ENCODE data around the gene SLC17A2.

The SLC17A2 gene

DNA sequence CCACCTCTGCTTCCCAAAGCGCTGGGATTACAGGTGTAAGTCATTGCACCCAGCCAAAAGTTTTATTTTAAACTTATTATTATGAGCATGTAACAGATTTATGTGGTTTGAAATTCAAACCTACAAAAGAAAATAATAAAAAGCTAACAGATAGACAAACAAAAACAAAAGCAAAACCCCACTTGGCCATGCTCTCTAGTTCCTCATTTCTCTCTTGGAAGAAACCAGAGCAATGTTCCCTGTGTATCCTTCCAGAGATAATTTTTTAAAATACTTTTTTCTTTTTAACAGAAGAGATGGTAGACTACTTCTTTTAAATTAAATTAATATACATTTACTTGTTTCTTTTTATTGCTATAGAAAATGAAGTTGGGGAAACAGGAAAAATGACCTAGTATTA is 28.4 kb downstream of the SLC17A2 start:
- Histone ChIP-seq H3K9me3 (ENCODE audit: control insufficient read depth, low read length) (no peaks in the 10 kb centered on the region), H3K27ac (ENCODE audit: insufficient read depth, low read depth, low read length, poor library complexity, severe bottlenecking) (no peak overlapping the region), H3K27me3 (ENCODE audit: control insufficient read depth, insufficient read depth, low read length, poor library complexity, severe bottlenecking) (no peaks in the 10 kb centered on the region), H3K4me3 (ENCODE audit: insufficient read depth, low read depth, low read length) (no peak overlapping the region), H3K36me3 (ENCODE audit: control insufficient read depth, insufficient read depth, low read length) (no peaks in the 10 kb centered on the region), H3K4me1 (ENCODE audit: control insufficient read depth, insufficient read depth, low read length) (no peaks in the 10 kb centered on the region)
- WGBS, 2 experiments = 100% methylated on average over 1 of the region's 1 CpG

DNA sequence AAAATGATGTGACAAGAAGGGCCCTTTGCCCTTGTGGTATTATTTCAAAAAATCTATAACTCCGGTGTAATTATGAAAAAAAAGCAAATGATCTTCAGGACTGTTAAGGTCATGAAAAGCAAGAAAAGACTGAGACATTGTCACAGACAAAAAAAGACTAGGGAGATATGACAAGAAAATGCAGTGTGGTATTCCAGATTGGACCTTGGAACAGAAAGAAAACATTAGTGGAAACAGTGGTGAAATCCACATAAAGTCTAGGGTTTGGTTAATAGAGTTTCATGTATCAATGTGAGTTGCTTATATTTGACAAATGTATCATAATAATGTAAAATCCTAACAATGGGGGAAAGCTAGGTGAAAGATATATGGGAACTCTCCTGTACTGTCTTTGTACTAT is 29.6 kb downstream of the SLC17A2 start:
- 96 to 100% methylated on average over 1 of the region's 1 CpG for WGBS, 2 experiments
- H3K9me3 ChIP-seq (ENCODE audit: control insufficient read depth, low read length) = no peaks in the 10 kb centered on the region
- H3K27ac ChIP-seq (ENCODE audit: insufficient read depth, low read depth, low read length, poor library complexity, severe bottlenecking) = no peak overlapping the region
- H3K27me3 ChIP-seq (ENCODE audit: control insufficient read depth, insufficient read depth, low read length, poor library complexity, severe bottlenecking) = no peaks in the 10 kb centered on the region
- no peaks in the 10 kb centered on the region for H3K4me1 ChIP-seq (ENCODE audit: control insufficient read depth, insufficient read depth, low read length)
- no peak overlapping the region for H3K4me3 ChIP-seq (ENCODE audit: insufficient read depth, low read depth, low read length)
- no peaks in the 10 kb centered on the region for H3K36me3 ChIP-seq (ENCODE audit: control insufficient read depth, insufficient read depth, low read length)

DNA sequence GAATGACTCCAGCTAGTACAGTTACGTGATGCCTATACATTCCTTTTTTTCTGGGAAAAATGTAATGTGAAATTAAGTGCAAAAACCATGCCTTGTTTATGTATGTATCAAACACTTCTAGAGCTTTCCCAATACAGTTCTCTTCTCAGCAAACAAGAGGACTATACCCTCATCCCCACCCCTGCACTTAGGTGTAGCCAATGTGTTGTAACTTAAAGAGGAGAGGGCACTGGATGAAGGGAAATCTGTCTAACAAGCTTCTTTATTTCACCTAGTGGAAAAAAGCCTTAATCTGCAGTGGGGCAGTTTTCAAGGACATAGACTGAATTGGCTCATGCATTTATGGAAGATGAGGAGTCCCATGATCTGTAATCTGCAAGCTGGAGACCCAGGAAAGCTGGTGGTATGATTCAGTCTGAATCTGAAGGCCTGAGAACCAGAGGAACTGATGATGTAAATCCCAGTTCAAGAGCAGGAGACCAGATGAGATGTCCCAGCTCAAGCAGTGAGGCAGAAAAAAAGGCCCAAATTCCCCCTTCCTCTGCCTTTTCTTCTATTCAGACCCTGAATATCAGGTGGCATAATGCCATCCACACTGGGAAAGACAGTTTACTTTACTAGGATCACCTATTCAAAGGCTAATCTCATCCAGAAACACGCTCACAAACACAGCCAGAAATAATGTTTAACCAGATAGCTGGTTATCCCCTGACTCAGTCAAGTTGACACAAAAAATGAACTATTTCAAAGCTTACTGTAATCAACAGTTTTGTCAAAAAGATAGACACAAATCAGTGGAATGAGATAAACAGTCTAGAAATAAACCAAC is 30.7 kb downstream of the SLC17A2 start:
- no peaks in the 10 kb centered on the region for H3K9me3 ChIP-seq (ENCODE audit: control insufficient read depth, low read length)
- H3K27ac ChIP-seq (ENCODE audit: insufficient read depth, low read depth, low read length, poor library complexity, severe bottlenecking) = no peak overlapping the region
- no peaks in the 10 kb centered on the region for H3K36me3 ChIP-seq (ENCODE audit: control insufficient read depth, insufficient read depth, low read length)
- H3K27me3 ChIP-seq (ENCODE audit: control insufficient read depth, insufficient read depth, low read length, poor library complexity, severe bottlenecking) = no peaks in the 10 kb centered on the region
- H3K4me1 ChIP-seq (ENCODE audit: control insufficient read depth, insufficient read depth, low read length) = no peaks in the 10 kb centered on the region
- WGBS, 2 experiments = 76 to 88% methylated on average over 1 to 2 of the region's 2 CpGs
- no peak overlapping the region for H3K4me3 ChIP-seq (ENCODE audit: insufficient read depth, low read depth, low read length)

DNA sequence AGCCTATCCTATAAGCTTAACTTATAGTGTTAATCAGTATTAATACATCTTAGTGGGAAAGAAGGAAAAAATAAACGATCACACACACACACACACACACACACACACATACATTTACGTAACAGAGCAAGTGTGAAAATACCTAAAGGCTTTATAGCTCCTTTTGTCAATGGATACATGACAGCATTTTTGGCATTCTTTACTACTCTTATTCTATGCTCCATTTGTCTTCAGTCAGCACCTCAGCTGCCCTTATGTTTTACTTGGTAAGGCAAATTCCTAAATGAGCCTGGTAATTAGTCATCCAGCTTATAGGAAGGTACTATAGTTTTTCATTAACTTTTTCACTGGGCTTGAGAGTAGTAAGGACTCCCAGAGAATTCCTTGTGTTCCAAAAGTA is 31.4 kb downstream of the SLC17A2 start:
- Histone ChIP-seq H3K36me3 (ENCODE audit: control insufficient read depth, insufficient read depth, low read length) (no peaks in the 10 kb centered on the region), H3K9me3 (ENCODE audit: control insufficient read depth, low read length) (no peaks in the 10 kb centered on the region), H3K4me1 (ENCODE audit: control insufficient read depth, insufficient read depth, low read length) (no peaks in the 10 kb centered on the region), H3K27ac (ENCODE audit: insufficient read depth, low read depth, low read length, poor library complexity, severe bottlenecking) (no peak overlapping the region), H3K4me3 (ENCODE audit: insufficient read depth, low read depth, low read length) (no peak overlapping the region), H3K27me3 (ENCODE audit: control insufficient read depth, insufficient read depth, low read length, poor library complexity, severe bottlenecking) (no peaks in the 10 kb centered on the region)
- WGBS, 2 experiments = 56 to 86% methylated on average over 2 of the region's 2 CpGs

DNA sequence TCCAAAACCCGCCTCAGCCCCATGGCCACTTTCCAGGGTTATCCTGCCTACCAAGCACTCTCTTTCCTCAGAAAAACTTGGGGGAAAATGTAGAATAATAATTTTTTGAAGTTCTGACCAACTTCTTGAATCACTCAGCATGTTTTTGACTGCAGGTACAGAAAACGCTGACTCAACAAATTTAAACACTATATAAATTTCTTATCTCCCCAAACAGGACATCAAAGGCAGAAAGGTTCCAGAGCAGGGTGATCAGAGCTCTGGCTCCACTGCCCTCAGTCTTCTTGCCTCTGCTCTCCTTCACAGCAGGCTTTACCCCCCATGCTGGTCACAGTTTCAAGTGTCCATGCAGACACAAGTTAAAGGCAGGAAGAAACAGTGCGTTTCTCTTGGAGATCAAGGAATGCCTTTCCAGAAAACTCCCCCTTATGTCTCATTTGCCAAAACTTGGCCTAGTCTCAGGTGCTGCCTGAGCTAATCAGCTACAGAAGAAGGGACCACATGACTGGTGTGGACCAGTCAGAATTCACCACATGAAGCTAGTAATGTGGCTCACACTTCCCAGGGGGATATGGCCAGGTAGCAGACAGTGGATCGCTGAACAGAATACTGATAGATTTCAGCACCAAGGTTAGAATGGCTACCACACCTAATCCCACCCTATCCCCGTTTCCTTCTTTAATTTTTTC is 32.1 kb downstream of the SLC17A2 start:
- Histone ChIP-seq H3K36me3 (ENCODE audit: control insufficient read depth, insufficient read depth, low read length) (no peaks in the 10 kb centered on the region), H3K4me1 (ENCODE audit: control insufficient read depth, insufficient read depth, low read length) (no peaks in the 10 kb centered on the region), H3K27ac (ENCODE audit: insufficient read depth, low read depth, low read length, poor library complexity, severe bottlenecking) (no peak overlapping the region), H3K27me3 (ENCODE audit: control insufficient read depth, insufficient read depth, low read length, poor library complexity, severe bottlenecking) (no peaks in the 10 kb centered on the region), H3K4me3 (ENCODE audit: insufficient read depth, low read depth, low read length) (no peak overlapping the region), H3K9me3 (ENCODE audit: control insufficient read depth, low read length) (no peaks in the 10 kb centered on the region)
- 90% methylated on average over 5 of the region's 5 CpGs for WGBS, 2 experiments

DNA sequence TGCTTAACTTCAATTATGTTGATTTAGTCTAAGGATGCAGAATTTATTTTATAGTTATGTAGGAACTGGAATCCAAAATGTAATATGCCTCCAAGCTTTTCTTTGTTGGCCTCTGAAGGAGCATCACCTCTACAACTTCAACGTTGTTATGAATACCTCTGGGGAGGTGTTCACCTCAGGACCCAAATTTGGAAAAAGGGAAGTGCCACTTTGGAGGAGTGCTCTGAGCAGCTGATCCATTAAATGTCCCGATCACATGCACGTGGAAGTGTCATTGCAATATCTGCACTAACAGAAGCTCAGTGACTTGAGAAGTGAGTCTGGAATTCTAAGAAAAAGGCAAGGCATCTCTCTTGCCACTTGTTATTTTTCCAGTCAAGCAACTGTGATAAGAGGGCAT is 34.2 kb downstream of the SLC17A2 start:
- 93 to 97% methylated on average over 3 of the region's 3 CpGs for WGBS, 2 experiments
- H3K9me3 ChIP-seq (ENCODE audit: control insufficient read depth, low read length) = no peaks in the 10 kb centered on the region

DNA sequence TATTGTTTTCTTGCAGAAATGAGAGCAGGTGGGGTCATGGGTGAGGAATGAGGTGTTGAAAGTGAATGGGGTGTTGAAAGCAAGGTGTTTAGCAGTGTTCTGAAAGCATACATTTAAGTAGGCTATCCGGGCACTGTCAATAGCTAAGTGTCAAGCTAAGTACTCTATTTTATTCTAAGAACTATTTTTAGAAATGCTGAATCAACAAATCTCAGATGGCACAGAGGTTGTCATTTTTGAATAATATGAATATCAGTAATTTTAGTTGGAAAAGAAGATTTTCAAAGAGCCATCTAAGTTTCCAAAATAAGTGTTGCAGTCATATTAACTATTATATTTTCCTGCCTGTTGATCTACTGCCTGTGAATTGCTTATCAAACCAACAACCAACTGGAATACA is 34.7 kb downstream of the SLC17A2 start:
- WGBS, 2 experiments = 100% methylated on average over 1 of the region's 1 CpG
- H3K36me3 ChIP-seq (ENCODE audit: control insufficient read depth, insufficient read depth, low read length) = no peaks in the 10 kb centered on the region
- no peaks in the 10 kb centered on the region for H3K4me1 ChIP-seq (ENCODE audit: control insufficient read depth, insufficient read depth, low read length)
- no peak overlapping the region for H3K27ac ChIP-seq (ENCODE audit: insufficient read depth, low read depth, low read length, poor library complexity, severe bottlenecking)
- H3K9me3 ChIP-seq (ENCODE audit: control insufficient read depth, low read length) = no peaks in the 10 kb centered on the region
- H3K4me3 ChIP-seq (ENCODE audit: insufficient read depth, low read depth, low read length) = no peak overlapping the region
- H3K27me3 ChIP-seq (ENCODE audit: control insufficient read depth, insufficient read depth, low read length, poor library complexity, severe bottlenecking) = no peaks in the 10 kb centered on the region

More for the DNA sequence above, 34.2 kb downstream of the SLC17A2 start:
- Histone ChIP-seq H3K4me3 (ENCODE audit: insufficient read depth, low read depth, low read length) (no peak overlapping the region), H3K27me3 (ENCODE audit: control insufficient read depth, insufficient read depth, low read length, poor library complexity, severe bottlenecking) (no peaks in the 10 kb centered on the region), H3K27ac (ENCODE audit: insufficient read depth, low read depth, low read length, poor library complexity, severe bottlenecking) (no peak overlapping the region), H3K36me3 (ENCODE audit: control insufficient read depth, insufficient read depth, low read length) (no peaks in the 10 kb centered on the region), H3K4me1 (ENCODE audit: control insufficient read depth, insufficient read depth, low read length) (no peaks in the 10 kb centered on the region)

DNA sequence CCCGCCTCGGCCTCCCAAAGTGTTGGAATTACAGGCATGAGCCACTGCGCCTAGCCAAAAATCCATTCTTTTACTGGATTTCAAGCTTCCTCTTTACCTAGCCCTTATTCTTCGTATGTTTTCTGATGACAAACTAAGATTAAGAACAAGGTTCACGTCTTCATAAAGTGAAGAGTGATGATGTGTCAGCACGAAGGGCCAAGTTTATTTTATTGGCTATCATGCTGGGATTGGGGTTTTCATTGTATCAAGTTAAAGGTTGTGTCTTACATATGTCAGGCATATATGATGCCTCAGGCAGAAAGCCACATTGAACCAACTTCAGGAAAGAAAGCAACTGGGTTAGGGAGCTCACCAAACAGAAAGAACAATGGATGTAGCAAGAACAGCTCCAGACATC is 36.7 kb downstream of the SLC17A2 start:
- Histone ChIP-seq H3K36me3 (ENCODE audit: control insufficient read depth, insufficient read depth, low read length) (no peaks in the 10 kb centered on the region), H3K9me3 (ENCODE audit: control insufficient read depth, low read length) (no peaks in the 10 kb centered on the region), H3K27ac (ENCODE audit: insufficient read depth, low read depth, low read length, poor library complexity, severe bottlenecking) (no peak overlapping the region), H3K4me1 (ENCODE audit: control insufficient read depth, insufficient read depth, low read length) (no peaks in the 10 kb centered on the region), H3K4me3 (ENCODE audit: insufficient read depth, low read depth, low read length) (no peak overlapping the region), H3K27me3 (ENCODE audit: control insufficient read depth, insufficient read depth, low read length, poor library complexity, severe bottlenecking) (no peaks in the 10 kb centered on the region)
- WGBS, 2 experiments = 94 to 98% methylated on average over 6 of the region's 6 CpGs

DNA sequence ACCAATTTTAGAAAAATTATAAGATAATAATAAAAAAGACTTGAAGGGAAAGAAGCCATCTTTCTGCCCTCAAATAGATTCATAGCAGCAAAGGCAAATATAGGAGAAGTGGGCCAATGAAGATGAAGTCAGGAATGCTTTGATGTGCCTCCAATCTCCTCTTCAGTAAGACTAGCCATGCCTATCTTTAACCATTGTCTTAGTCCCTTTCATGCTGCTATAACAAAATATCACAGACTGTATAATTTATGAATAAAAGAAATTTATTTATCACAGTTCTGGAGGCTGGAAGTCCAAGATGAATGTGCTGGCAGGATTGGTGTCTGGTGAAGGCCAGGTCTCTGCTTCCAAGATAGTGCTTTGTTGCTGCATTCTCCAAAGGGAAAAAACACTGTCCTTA is 37.6 kb downstream of the SLC17A2 start:
- Histone ChIP-seq H3K27me3 (ENCODE audit: control insufficient read depth, insufficient read depth, low read length, poor library complexity, severe bottlenecking) (no peaks in the 10 kb centered on the region), H3K4me1 (ENCODE audit: control insufficient read depth, insufficient read depth, low read length) (no peaks in the 10 kb centered on the region), H3K36me3 (ENCODE audit: control insufficient read depth, insufficient read depth, low read length) (no peaks in the 10 kb centered on the region), H3K27ac (ENCODE audit: insufficient read depth, low read depth, low read length, poor library complexity, severe bottlenecking) (no peak overlapping the region), H3K4me3 (ENCODE audit: insufficient read depth, low read depth, low read length) (no peak overlapping the region), H3K9me3 (ENCODE audit: control insufficient read depth, low read length) (no peaks in the 10 kb centered on the region)

DNA sequence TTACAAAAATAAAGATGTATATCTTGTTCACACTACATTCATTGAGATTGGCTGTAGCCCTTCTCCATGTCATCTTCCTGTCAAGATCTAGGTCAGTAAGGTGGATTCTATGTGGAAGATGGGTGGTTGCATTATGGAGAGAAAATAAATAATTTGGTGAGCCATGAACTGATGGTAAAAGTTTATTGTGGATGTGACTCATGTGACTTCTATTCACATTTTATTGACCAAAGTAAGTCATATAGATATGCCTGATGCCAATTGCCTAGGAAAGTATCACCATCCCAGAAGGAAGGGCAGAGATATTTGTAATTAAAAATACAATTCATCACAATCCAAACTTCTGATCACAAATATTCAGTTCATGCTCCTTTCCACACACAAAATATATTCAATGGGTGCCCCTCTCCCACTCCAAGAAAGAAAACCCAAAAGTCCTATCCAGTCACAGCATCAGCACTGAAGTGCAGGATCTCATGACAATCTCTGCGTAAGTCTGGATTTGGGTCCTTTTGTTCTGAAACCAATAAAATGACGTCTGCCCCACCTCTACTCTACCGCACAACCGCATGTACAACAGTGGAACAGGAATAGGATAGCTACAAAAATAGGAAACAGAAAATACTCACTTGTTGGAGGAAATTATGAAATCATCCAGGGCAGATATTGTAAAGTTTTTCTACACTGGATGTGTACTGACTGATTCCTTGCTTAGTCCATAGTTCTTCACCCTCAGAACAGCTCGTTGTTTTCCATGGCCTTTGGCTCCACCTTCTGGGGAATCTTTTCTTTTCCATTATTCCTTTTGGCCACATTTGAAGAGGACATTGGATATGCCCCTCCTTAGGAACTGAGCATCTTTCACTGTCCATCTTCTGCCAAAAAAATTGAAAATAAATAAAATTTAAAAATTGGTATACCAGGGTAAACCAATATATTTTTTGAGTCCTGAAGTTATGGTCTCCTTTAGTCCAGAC is 40.3 kb downstream of the SLC17A2 start:
- Histone ChIP-seq H3K27ac (ENCODE audit: insufficient read depth, low read depth, low read length, poor library complexity, severe bottlenecking) (no peak overlapping the region), H3K9me3 (ENCODE audit: control insufficient read depth, low read length) (no peaks in the 10 kb centered on the region), H3K27me3 (ENCODE audit: control insufficient read depth, insufficient read depth, low read length, poor library complexity, severe bottlenecking) (no peaks in the 10 kb centered on the region), H3K4me1 (ENCODE audit: control insufficient read depth, insufficient read depth, low read length) (no peaks in the 10 kb centered on the region), H3K4me3 (ENCODE audit: insufficient read depth, low read depth, low read length) (no peak overlapping the region), H3K36me3 (ENCODE audit: control insufficient read depth, insufficient read depth, low read length) (no peaks in the 10 kb centered on the region)
- WGBS, 2 experiments = 77 to 83% methylated on average over 5 of the region's 5 CpGs

Data from ectodermal cell (in vitro differentiated cells).